M059J (cell line): ENCODE measurements around the gene EIF4G2. TPM values are rescaled to one million over a fixed set of nuclear protein-coding genes. Genes with fewer than 3 reads are reported as not detected.
"Not testable (repeated sequence)": the region's sequence is repeated elsewhere in the genome, so short reads cannot be mapped to it uniquely, and the experiment has no call there.

Source experiments
- DNase-seq: peaks from one replicate; pipeline ENCODE4 v3.0.0-alpha.2; 2012; ENCODE audit warnings: low read depth
- total RNA-seq: library from RNA; depleted of rRNA; stranded (reverse); fragments of >200 nt; shearing (Covaris generic); gene quantifications from 2 replicates; pipeline ENCODE4 v1.2.3, GENCODE V29; 2014; rRNA removed

EIF4G2 gene
- total RNA-seq = 566 and 782 TPM in 2 replicates

DNA sequence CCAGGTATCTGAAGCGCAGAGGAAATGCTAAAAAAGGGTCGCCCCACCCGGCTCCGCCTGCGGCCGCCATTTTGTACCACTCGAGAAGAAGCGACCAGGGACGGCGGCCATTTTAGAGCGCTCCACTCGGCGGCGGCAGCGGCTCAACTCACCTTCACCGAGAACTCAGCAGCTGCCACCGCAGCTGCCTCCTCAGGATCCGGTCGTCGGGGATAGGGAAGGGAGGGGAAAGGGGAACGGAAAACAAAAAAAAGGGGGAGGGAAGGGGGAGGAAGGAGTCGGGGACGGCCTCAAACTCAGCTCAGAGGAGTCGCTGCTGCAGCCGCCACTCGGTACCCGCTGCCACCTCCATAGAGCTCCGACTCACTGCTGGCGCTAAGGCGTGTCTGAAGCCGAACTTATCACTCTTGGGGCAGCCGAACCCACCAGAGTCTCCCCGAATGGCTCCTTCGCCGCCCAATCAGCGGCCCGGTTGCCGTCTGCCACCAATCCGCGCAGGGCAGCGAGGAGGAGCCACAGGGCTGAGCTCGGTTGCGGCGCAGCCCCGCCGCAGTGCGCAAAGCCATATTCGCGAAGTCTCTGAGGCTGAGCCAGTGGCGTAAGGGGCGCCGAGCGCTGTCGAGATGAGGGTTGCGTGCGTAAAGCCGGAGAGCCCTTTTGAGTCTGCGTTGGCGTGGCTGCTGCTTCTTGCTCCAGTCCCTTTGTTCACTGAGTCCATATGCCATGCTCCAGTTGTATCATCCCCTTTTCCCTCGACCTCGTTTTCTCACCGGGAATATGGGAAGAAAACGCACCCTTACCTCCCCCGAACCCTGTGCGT is at the start of gene EIF4G2:
Gene EIF4G2 (minus strand): TSS at position 374 of the 820 bp plus-strand sequence.
- peak; percentile 99 for DNase-seq

DNA sequence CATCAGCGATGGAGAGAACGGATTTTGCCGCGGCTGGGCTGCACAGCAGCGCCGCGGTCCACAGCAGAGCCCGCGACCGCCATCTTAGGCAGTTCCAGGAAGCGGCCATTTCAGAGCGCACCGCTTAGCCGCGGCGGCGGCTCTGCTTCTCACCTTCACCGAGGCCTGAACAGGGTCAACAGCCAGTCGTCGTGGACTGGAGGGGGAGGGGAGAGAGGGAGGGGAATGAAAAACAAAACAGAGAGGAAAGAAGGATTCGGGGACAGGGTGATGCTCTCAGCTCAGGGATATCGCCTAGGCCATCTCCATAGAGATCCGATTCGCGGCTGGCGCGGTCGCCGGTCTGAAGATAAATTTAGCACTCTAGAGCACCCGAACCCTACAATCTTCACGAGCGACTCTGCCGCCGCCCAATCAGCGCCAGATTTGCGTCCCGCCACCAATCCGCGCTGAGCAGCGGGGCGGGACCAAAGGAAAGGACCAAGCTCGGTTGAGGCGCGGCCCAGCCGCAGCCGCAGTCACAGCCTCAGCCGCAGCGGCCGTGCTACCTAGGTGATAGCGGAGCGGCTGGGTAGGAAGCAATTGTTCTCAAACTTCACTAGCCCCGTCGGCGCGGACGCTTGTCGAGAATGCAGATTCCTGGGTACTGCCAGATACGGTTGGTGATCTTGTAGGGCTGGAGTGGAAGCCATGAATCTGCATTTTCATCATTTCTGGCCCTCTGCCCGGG is 49.1 kb upstream of the EIF4G2 start, which contains the start of gene ZBED5:
Gene ZBED5 (minus strand): TSS at position 345 of the 730 bp plus-strand sequence. CDS start 3,108 bp downstream, outside the sequence.
- DNase-seq = peak; percentile 98

DNA sequence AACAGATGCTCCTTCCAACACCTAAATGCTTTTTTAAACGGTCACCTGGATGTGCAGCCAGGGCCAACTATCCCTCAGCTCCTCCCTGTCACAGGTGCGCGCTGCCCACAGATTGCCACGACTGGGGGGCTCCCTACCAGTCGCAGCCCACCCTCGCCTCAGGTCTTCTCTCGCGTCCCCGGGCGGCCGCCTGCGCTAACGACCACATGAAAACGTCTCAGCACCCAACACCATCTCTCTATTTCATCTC is 48.7 kb upstream of the EIF4G2 start:
- DNase-seq = no peak

DNA sequence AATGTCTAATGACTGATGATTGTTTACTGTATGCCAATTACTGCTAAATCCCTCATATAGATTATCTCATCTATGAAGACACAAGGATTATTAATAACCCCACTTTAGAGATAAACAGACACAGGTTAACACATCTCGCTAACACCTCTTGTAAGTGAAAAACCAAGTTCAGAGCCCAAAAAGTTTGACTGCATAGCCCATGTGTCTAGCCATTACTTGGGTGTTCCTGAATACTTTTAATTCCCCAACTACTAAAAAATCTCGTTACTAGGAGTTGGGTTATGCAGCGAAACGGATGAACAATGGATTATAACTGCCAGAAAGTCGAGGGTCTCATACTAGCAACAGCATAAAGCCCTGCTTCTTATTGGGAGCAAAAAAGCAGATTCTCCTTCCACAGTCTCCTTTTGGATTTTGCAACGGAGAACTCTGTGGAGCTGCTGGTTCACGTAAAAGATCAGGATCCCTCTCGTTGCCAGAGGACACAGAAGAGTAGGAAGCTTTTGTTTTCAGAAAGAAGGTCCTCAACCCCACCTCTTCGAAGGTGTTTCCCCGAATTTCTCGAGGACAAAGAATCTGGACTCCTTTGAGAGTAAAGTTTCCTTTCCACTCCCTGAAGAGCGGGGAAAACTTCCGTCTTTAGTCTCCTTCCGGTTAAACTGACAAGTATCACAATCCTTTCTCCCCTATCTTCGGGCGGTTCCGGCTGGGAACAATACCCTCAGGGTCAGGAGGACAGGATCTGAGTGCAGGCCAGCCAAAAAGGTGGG is 48.1 kb upstream of the EIF4G2 start:
- DNase-seq = peak; percentile 77

DNA sequence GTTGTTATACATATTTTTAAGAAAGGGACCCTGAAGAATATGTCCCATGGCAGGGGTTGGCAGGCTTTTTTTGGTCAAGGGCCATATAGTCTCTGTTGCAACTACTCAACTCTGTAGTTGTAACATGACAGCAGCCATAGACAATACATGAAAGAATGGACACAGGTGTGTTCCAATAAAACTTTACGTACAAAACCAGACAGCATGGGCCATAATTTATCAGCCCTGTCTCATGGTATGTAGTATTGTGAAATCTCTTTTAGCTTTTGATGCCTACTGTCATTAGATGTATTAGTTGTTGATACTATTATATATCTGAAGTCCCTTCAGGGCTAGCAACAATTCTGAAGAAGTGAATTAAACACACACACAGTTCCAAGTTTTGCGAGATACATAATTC is 46.6 kb upstream of the EIF4G2 start:
- DNase-seq = no peak

DNA sequence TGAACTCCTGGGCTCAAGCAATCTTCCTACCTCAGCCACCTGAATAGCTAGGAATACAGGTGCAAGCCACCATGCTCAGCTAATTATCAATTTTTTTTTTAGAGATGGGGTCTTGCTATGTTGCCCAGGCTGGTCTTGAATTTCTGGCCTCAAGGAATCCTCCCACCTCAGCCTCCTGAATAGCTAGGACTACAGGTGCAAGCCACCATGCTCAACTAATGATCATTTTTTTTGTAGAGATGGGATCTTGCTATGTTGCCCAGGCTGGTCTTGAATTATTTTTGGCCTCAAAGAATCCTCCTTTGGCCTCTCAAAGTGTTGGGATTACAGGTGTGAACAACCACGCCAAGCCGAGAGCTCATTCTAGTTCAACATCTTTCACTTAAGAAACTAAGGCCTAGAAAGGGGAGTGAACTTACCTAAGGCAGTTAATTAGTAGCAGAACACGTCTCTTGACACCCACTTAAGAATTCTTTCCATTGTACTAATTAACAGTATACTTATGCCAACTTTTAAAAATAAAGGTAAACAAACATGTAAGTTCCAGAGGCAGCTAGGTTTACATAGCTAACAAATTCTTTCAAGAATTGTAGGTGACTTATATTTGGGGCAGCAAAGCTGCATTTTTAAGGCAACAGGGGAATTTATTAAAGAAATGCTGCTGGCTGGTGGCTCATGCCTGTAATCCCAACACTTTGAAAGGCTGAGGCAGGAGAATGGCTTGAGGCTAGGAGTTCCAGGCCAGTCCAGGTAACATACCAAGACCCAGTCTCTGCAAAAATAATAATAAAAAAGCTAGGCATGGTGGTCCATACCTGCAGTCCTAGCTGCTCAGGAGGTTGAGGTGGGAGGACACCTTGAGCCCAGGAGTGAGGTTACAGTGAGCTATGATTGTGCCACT is 39.5 kb upstream of the EIF4G2 start:
- DNase-seq = no peak

DNA sequence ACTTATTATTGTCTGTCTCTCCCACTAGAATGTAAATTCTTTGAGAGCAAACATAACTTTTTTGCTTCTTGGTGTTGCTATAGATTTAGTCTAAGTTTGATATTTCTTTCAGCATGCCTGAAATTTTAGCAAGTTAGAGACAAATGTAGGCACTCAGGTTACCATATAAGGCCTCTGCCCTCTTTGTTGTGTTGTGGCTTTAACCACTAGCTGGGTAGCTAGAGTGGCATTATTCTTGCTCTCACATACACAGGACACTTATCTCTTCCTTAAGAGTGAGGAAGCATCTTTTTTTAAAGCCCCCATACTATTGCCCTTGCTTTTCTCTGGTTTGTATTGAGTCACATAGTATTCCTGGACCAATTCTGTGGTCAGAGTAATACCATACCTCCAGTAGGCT is 37.9 kb upstream of the EIF4G2 start:
- no peak for DNase-seq

DNA sequence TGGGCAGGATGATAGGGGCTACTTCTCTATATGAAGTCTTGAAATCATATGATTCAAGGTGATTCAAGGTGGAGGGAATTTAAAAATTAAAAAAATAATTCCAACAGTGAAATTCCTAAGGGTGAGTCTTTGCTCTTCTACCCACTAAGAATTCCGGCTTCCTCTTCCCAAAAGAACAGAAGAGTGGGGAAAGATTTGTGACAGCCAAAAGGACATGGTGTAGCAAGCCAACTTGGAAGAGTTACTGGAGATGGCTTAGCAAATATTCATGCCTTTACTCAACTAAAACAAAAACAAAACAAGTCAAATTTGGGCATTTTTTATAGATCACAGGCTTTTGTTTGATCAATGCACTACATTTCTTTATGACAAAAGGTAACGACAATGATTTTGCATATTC is 36.9 kb upstream of the EIF4G2 start:
- DNase-seq = no peak

DNA sequence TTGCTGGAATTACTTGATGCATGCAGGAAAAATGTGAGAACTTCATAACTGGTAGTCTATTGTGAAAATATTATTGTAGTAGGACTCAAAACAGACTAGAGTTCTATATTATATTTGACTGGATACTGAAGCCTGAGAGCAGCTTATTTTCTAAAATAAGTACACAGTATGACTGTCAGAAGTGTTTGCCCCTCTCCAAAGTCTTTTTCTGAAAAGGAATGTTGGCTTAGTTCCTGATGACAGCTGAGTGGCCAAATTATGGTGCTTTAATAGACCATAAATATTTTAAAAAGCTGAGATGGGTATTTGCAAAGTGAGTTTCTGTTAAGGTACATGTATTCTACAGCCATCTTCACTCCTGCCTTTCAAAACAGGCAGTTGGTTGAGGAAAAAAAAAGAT is 36.1 kb upstream of the EIF4G2 start:
- DNase-seq = no peak

DNA sequence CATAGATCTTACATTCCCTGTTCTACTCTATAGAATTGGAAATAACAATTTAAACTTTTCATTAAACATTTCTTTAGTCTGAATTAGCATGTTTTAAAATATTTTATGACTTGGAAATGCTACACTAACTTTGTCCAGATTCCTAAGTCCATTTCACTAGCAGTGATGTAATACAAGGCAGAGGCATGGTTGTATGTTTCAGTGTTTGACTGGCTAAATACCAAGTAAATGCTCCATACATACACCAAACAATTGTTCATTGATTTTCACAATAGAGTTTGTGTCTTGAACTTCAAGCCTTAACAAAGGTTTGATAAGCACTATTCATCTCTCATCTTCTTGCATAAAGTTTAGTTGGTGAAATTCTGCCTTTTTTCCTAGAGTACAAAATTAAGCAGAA is 35.6 kb upstream of the EIF4G2 start:
- DNase-seq = no peak

DNA sequence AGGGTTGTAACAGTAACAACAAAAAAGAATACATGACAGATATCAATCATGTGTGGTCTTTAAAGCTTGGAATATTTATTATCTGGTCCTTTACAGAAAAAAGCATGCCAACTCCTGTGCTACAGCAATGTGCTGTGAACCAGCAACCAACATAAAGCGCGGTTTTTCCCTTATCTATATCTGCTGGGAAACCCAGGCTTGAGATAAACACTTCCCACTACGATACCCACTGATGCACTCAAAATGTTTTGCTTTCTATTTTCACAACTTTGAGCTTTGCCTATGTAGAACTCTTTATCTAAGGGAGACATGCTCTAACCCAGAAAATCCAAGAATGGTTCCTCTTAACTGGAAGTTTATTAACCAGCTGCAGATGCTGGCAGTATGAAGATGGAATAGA is 30.2 kb upstream of the EIF4G2 start:
- DNase-seq = no peak

DNA sequence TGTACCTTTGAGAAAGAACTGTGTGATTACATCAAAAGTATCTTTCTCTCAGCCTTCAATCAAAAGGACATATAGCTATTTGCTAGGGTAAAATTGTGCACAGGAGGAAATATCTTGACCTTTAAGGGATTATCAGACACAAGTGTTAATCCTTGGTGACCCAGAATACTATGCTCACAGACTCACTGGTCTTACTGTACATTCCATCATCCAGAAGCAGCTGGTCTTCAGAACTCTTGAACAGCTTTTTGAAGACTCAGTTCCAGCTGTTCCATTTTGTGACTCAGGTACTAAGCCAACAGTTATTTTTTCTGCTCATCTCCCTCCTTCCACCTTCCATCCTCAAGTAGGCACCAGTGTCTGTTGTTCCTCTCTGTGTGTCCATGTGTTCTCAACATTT is 29.4 kb upstream of the EIF4G2 start:
- DNase-seq = no peak

DNA sequence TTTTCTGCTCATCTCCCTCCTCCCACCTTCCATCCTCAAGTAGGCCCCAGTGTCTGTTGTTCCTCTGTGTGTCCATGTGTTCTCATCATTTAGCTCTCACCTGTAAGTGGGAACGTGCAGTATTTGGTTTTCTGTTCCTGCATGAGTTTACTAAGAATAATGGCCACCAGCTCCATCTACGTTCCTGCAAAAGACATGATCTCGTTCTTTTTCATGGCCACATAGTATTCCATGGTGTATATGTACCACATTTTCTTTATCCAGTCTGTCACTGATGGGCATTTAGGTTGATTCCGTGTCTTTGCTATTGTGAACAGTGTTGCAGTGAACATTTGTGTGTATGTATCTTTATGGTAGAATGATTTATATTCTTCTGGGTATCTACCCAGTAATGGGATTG is 28.2 kb upstream of the EIF4G2 start:
- not testable (repeated sequence) for DNase-seq

DNA sequence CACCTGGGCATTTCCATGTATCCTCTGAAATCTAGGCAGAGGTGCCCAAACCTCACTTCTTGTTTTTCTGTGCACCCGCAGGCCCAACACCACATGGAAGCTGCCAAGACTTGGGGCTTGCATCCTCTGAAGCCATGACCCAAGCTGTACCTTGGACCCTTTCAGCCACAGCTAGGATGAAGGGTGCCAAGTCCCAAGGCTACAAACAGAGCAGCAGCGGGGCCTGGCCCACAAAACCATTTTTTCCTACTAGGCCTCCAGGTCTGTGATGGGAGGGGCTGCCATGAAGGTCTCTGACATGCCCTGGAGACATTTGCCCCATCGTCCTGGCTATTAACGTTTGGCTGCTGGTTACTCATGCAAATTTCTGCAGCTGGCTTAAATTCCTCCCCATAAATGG is 20.4 kb upstream of the EIF4G2 start:
- no peak for DNase-seq

DNA sequence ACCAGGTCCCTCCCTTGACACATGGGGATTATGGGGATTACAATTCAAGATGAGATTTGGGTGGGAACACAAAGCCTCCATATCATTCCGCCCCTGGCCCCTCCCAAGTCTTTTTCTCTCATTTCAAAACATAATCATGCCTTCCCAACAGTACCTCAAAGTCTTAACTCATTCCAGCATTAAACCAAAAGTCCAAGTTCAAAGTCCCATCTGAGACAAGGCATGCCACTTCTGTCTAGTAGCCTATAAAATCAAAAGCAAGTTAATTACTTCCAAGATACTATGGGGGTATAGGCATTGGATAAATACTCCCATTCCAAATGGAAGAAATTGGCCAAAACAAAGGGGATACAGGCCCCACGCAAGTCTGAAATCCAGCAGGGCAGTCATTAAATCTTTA is 19.7 kb upstream of the EIF4G2 start:
- no peak for DNase-seq

DNA sequence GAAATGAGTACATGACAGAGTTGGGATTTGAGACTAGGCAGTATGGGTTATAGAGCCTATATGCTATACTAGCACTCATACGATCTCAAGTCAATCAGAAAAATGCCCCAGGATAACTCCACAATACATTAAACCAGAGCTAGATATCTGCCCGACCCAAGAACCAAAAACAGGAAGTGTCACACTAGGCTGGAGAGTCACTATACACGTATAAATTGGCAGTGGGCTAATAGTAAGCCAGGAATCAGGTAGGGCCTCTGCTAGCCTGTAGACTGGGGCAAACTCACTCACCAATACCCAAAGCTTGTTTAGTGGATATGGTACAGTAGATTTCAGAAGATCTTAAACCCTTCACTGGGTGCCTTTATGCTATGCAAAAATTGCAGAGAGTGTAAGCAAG is 16.2 kb upstream of the EIF4G2 start:
- DNase-seq = no peak

DNA sequence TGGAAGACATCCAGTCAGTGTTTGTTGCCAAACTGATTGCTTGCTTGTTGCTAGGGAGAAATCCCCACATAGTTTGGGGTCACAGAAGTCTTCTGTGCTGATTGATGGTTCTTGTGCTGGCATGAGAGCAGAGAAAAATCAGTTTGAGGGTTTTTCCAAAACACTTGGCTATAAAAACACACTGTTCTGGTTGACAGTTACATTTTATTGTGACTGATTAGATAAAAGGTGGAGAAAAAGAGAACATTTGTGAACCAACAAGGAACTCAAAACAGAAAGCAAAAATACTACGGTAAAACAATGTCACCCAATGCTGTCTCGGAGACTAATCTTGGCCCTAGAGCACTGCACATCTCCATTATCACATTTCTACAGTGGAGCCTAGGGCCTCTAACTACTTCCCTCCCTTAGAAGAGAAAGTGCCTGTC is 14.4 kb upstream of the EIF4G2 start:
- peak; percentile 32 for DNase-seq

DNA sequence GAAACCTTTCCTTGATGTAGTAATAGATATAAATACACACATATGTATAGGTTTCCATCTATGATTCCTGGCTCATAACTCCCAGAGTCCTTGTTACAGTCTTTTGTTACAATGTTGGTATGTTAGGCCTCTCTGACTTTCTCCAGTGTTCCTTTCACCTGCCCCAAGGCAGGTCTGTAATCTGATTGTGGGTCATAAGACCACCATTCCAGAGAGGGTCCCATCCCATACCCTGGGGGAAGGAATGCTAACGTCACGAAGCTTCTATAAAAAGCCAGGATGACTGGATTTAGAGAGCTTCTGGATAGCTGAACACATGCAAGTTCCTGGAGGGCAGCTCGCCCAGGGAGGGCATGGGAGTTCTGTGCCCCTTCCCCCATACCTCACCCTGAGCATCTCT is 13.8 kb upstream of the EIF4G2 start:
- DNase-seq = not testable (repeated sequence)

DNA sequence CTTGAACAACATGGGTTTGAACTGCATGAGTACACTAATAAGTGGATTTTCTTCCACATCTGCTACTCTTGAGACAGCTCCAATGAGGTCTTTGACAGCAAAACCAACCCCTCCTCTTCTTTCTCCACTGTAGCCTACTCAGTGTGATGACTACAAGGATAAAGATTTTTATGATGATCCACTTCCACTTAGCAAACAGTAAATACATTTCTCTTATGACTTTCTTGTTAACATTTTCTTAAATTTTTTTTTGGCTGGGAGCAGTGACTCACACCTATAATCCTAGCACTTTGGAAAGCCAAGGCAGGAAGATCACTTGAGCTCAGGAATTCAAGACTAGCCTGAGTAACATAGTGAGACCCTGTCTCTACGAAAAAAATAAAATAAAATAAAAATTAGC is 9.9 kb upstream of the EIF4G2 start:
- DNase-seq = peak; percentile 89

DNA sequence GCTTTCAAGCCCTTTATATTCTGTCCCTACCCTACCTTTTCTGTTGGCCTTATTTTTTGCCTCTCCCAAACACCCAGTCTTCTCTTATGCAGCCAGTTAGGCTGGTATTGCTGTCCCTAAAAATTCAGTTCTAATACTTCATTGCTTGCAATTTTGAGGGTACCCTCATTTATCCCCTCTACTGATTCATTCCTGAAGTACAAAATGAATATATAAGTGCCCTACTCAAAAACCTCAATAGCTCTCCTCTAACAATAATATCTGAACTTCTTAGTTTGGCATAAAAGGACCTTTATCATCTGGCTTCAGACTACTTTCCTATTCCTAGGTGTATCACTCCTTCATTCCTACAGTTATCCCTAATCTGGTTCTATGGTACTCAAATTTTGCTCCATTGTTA is 5.2 kb upstream of the EIF4G2 start:
- DNase-seq = no peak

DNA sequence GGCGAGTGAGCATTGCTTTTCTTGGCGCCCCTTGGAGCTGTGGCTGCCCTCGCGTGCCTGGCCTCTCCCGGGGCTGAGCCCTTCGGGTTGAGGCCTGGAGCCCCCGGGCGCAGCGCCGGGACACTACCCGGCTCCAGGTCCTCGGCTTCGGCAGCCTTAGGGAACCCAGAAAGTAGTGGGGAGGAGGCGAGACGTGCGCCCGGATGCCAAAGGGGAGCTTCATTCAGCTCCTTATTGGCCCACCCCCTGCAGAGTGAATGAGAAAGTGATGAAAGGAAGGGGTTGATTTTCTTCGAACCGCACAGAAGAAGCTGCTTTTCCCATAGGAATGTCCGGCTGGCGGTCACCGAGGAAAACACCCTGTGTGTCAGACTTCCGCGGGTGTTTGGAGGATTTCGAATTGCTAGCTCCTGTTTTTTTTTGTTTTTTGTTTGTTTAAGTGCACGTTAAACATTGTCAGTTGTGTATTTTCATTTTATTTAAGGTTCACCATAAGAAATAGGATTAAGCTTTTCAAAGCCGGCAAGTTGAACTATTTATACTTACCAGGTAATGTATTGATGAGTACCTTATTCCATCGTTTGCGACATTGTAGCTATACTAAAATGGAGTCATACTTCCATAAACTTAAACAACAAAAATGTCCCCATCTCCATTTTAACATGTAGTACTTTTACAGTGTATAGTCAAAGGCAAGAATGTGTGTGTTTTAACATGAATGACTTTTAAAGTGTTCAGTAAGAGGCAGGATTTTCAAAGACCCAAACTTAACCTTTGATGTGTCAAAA is 841 bp upstream of the EIF4G2 start:
- DNase-seq = peak; percentile 86
